H1 (cell line): Measurements from ENCODE around the gene CROCC2. TPM values are rescaled to one million over a fixed set of nuclear protein-coding genes. Genes with fewer than 3 reads are reported as not detected.

Experiments
- CTCF ChIA-PET: fragments of 300-600 bp; sonication (Branson Sonifier 250); formaldehyde crosslinking; loops from one replicate; lab custom pipeline; 2021; ENCODE audit not compliant: partially characterized antibody; lab: Charles Lee
- POLR2A ChIA-PET: fragments of 300-600 bp; sonication (Branson Sonifier 250); formaldehyde crosslinking; loops from one replicate; lab custom pipeline; 2021; ENCODE audit warnings: inconsistent platforms; ENCODE audit not compliant: partially characterized antibody; lab: Charles Lee
- DNase-seq, 2 experiments: peaks; one replicate each; pipeline versions ENCODE4 v3.0.0 to v3.0.0-alpha.2; 2010 to 2022; ENCODE audit warnings: low spot score in 2 of 2, low read depth in 1 of 2, mixed read lengths in 1 of 2
- FAIRE-seq: peaks from 2 replicates; lab custom pipeline; 2011; peaks lifted over from hg19 to GRCh38; lab: Jason Lieb, UNC
- H2AFZ ChIP-seq: 2 replicates; pipeline ENCODE4 v1.8.1; 2012; ENCODE audit warnings: low read length, inconsistent platforms
- H2AK5ac ChIP-seq: 2 replicates; pipeline ENCODE4 v1.6.1; 2013; ENCODE audit warnings: low read depth, low read length
- H2BK120ac ChIP-seq: replicated peaks from 2 replicates; pipeline ENCODE3; 2013; ENCODE audit warnings: low read depth, low read length, inconsistent platforms
- H2BK12ac ChIP-seq: 2 replicates; pipeline ENCODE4 v1.6.1; 2013; ENCODE audit warnings: low read depth, low read length
- H2BK15ac ChIP-seq: 2 replicates; pipeline ENCODE4 v1.6.1; 2013; ENCODE audit warnings: low read length
- H2BK20ac ChIP-seq: 2 replicates; pipeline ENCODE4 v1.6.1; 2013; ENCODE audit warnings: low read length
- H2BK5ac ChIP-seq: 2 replicates; pipeline ENCODE4 v1.6.1; 2013; ENCODE audit warnings: low read depth, low read length
- H3K14ac ChIP-seq: 2 replicates; pipeline ENCODE4 v1.6.1; 2013; ENCODE audit warnings: inconsistent platforms; ENCODE audit not compliant: insufficient read length
- H3K18ac ChIP-seq: 2 replicates; pipeline ENCODE4 v1.6.1; 2013; ENCODE audit warnings: low read length; ENCODE audit errors: extremely low read depth
- H3K23ac ChIP-seq: 2 replicates; pipeline ENCODE4 v1.6.1; 2013; ENCODE audit warnings: inconsistent platforms; ENCODE audit not compliant: insufficient read length
- H3K23me2 ChIP-seq: 2 replicates; pipeline ENCODE4 v1.6.1; 2013; ENCODE audit warnings: low read depth, low read length
- H3K27ac ChIP-seq: 2 replicates; pipeline ENCODE4 v1.6.1; 2011; ENCODE audit warnings: low read depth, low read length, inconsistent platforms
- H3K27me3 ChIP-seq, 4 experiments: replicated peaks in 1 of 4; 1 replicate in 1 of 4; 2 replicates in 3 of 4; pipeline versions ENCODE4 v1.6.1 to v1.8.1; 2011 to 2013; ENCODE audit warnings: low read length in 3 of 4, mild to moderate bottlenecking in 3 of 4, inconsistent platforms in 2 of 4, mixed read lengths in 2 of 4, moderate library complexity in 1 of 4; ENCODE audit not compliant: control insufficient read depth in 3 of 4, insufficient read depth in 3 of 4; ENCODE audit errors: extremely low read depth in 1 of 4
- H3K36me3 ChIP-seq, 4 experiments: 2 replicates each; pipeline versions ENCODE4 v1.6.1 to v1.8.1; 2011 to 2013; ENCODE audit warnings: mild to moderate bottlenecking in 4 of 4, low read length in 3 of 4, moderate library complexity in 2 of 4, control low read depth in 1 of 4, inconsistent platforms in 1 of 4; ENCODE audit not compliant: insufficient read depth in 4 of 4, control insufficient read depth in 2 of 4
- H3K4ac ChIP-seq: replicated peaks from 2 replicates; pipeline ENCODE3; 2013; ENCODE audit warnings: low read length, low read depth, mixed read lengths, inconsistent platforms; ENCODE audit not compliant: insufficient read length
- H3K4me1 ChIP-seq, 4 experiments: replicated peaks in 1 of 4; 1 replicate in 1 of 4; 2 replicates in 3 of 4; pipeline versions ENCODE4 v1.6.1 to v1.8.1; 2011 to 2013; ENCODE audit warnings: low read length in 3 of 4, inconsistent platforms in 2 of 4, mixed read lengths in 1 of 4; ENCODE audit not compliant: insufficient read depth in 4 of 4, control insufficient read depth in 3 of 4
- H3K4me2 ChIP-seq, 2 experiments: 2 replicates each; pipeline versions ENCODE4 v1.6.1 to v1.8.1; 2011 to 2013; ENCODE audit warnings: low read depth in 2 of 2, low read length in 2 of 2, control low read depth in 1 of 2, inconsistent platforms in 1 of 2, mild to moderate bottlenecking in 1 of 2; ENCODE audit not compliant: insufficient read depth in 1 of 2
- H3K4me3 ChIP-seq, 4 experiments: fragments of 200-600, 300-600 bp in 1 of 4; sonication (generic), shearing (Covaris generic), sonication (Bioruptor Twin) in 1 of 4; 2 replicates each; pipeline versions ENCODE4 v1.5.1 to v1.8.1; 2011 to 2016; ENCODE audit warnings: low read length in 4 of 4, low read depth in 3 of 4, control low read depth in 2 of 4, inconsistent platforms in 2 of 4, mild to moderate bottlenecking in 2 of 4, mixed read lengths in 1 of 4, moderate library complexity in 1 of 4; ENCODE audit not compliant: insufficient read depth in 2 of 4; ENCODE audit errors: extremely low read depth in 1 of 4
- H3K56ac ChIP-seq: replicated peaks from 2 replicates; pipeline ENCODE3; 2013; ENCODE audit warnings: low read depth, mild to moderate bottlenecking, mixed read lengths, low read length, inconsistent platforms; ENCODE audit not compliant: insufficient read length
- H3K79me1 ChIP-seq: 2 replicates; pipeline ENCODE4 v1.6.1; 2013; ENCODE audit warnings: low read depth, low read length, control low read depth
- H3K79me2 ChIP-seq, 2 experiments: 2 replicates each; pipeline versions ENCODE4 v1.6.1 to v1.8.1; 2012 to 2013; ENCODE audit warnings: low read length in 2 of 2, mild to moderate bottlenecking in 2 of 2, inconsistent platforms in 1 of 2; ENCODE audit not compliant: insufficient read depth in 2 of 2, control insufficient read depth in 1 of 2
- H3K9ac ChIP-seq, 4 experiments: replicated peaks in 1 of 4; 1 replicate in 1 of 4; 2 replicates in 3 of 4; pipeline versions ENCODE4 v1.6.1 to v1.8.1; 2011 to 2013; ENCODE audit warnings: low read depth in 3 of 4, low read length in 3 of 4, control low read depth in 2 of 4, mild to moderate bottlenecking in 2 of 4, moderate library complexity in 2 of 4, inconsistent platforms in 1 of 4; ENCODE audit errors: extremely low read depth in 1 of 4
- H3K9me3 ChIP-seq, 2 experiments: 2 replicates each; pipeline versions ENCODE4 v1.6.1 to v1.8.1; 2012 to 2013; ENCODE audit warnings: mild to moderate bottlenecking in 2 of 2, moderate library complexity in 2 of 2, control low read depth in 1 of 2, inconsistent platforms in 1 of 2, low read depth in 1 of 2, low read length in 1 of 2, mixed read lengths in 1 of 2; ENCODE audit not compliant: insufficient read depth in 2 of 2
- H4K20me1 ChIP-seq, 2 experiments: replicated peaks in 1 of 2; 2 replicates each; pipeline versions ENCODE3 to v1.8.1; 2011 to 2013; ENCODE audit warnings: inconsistent platforms in 2 of 2, low read length in 2 of 2, mild to moderate bottlenecking in 1 of 2; ENCODE audit not compliant: insufficient read depth in 2 of 2, control insufficient read depth in 1 of 2
- H4K5ac ChIP-seq: 2 replicates; pipeline ENCODE4 v1.6.1; 2013; ENCODE audit warnings: low read length, low read depth, mixed read lengths, inconsistent platforms; ENCODE audit not compliant: insufficient read length
- H4K8ac ChIP-seq: 2 replicates; pipeline ENCODE4 v1.8.0; 2013; ENCODE audit warnings: mild to moderate bottlenecking, moderate library complexity, low read length, inconsistent platforms; ENCODE audit not compliant: insufficient read depth; ENCODE audit errors: extremely low read depth
- H4K91ac ChIP-seq: replicated peaks from 2 replicates; pipeline ENCODE3; 2013; ENCODE audit warnings: low read length, mixed read lengths, inconsistent platforms; ENCODE audit not compliant: insufficient read length
- BCL11A ChIP-seq, 2 experiments: IDR thresholded peaks; one replicate each; pipeline ENCODE4 v1.6.1; 2011; ENCODE audit warnings: low read depth in 2 of 2, low read length in 2 of 2, mild to moderate bottlenecking in 2 of 2
- CHD2 ChIP-seq: IDR thresholded peaks from 2 replicates; pipeline ENCODE4 v1.6.1; 2012; ENCODE audit warnings: low read length, improper control_type of control experiment
- GTF2F1 ChIP-seq: IDR thresholded peaks from 2 replicates; pipeline ENCODE4 v1.6.1; 2012; ENCODE audit warnings: low read depth, low read length, improper control_type of control experiment, borderline replicate concordance
- KDM1A ChIP-seq: fragments of 200-600, 300-600 bp; sonication (generic); IDR thresholded peaks from 2 replicates; pipeline ENCODE4 v1.7.1; 2016; ENCODE audit warnings: mild to moderate bottlenecking, low read length, borderline replicate concordance
- PHF8 ChIP-seq: fragments of 200-600 bp; sonication (generic); conservative IDR thresholded peaks from 2 replicates; pipeline ENCODE4 v1.7.1; 2012; ENCODE audit warnings: low read depth, mild to moderate bottlenecking, inconsistent platforms, low read length, moderate library complexity
- POLR2AphosphoS5 ChIP-seq: IDR thresholded peaks from 2 replicates; pipeline ENCODE4 v1.6.1; 2011; ENCODE audit warnings: low read depth, low read length
- RNF2 ChIP-seq: fragments of 200-900, 300-1000 bp; sonication (generic); IDR thresholded peaks from 2 replicates; pipeline ENCODE4 v1.7.1; 2016; ENCODE audit warnings: borderline replicate concordance, low read depth, mild to moderate bottlenecking, antibody characterized with exemption, low read length; ENCODE audit not compliant: poor library complexity, severe bottlenecking; ENCODE audit errors: missing control alignments
- SAP30 ChIP-seq: fragments of 300-600 bp; sonication (generic); IDR thresholded peaks from 2 replicates; pipeline ENCODE4 v1.7.1; 2012; ENCODE audit warnings: low read length, moderate library complexity, mild to moderate bottlenecking, inconsistent platforms; ENCODE audit not compliant: insufficient read depth, insufficient replicate concordance
- SP1 ChIP-seq: IDR thresholded peaks from 2 replicates; pipeline ENCODE4 v1.6.1; 2011; ENCODE audit warnings: low read depth, low read length
- SP4 ChIP-seq: IDR thresholded peaks from 2 replicates; pipeline ENCODE4 v1.6.1; 2012; ENCODE audit warnings: low read length, inconsistent platforms
- TAF1 ChIP-seq: IDR thresholded peaks from 2 replicates; pipeline ENCODE4 v1.6.1; 2011; ENCODE audit warnings: mild to moderate bottlenecking, low read depth, low read length
- TAF7 ChIP-seq: optimal IDR thresholded peaks from 2 replicates; pipeline ENCODE3; 2011; ENCODE audit warnings: low read depth, mild to moderate bottlenecking, inconsistent platforms, low read length, moderate library complexity, borderline replicate concordance
- TBP ChIP-seq: IDR thresholded peaks from 2 replicates; pipeline ENCODE4 v1.6.1; 2011; ENCODE audit warnings: low read depth, low read length, improper control_type of control experiment
- WGBS, 2 experiments: shearing (Covaris generic) in 1 of 2; methylation state at CpG; one replicate each; pipeline versions ENCODE4 v1.1.6 to v1.1.7; 2013 to 2015; ENCODE audit warnings: low lambda C conversion rate in 2 of 2, mixed read lengths in 2 of 2, inconsistent platforms in 1 of 2, low coverage in 1 of 2, missing lambda C conversion rate in 1 of 2; ENCODE audit not compliant: insufficient replicate concordance in 2 of 2, insufficient coverage in 1 of 2, insufficient read length in 1 of 2; ENCODE audit errors: extremely low coverage in 1 of 2, missing lambda C conversion rate in 1 of 2; 5-methylcytosine and 5-hydroxymethylcytosine counted together
- polyA plus RNA-seq, 7 experiments: library from polyadenylated mRNA; depleted of rRNA in 3 of 7; stranded (reverse) in 5 of 7; unstranded in 2 of 7; fragments of >200 nt in 5 of 7; fragments of 200-250 nt in 2 of 7; gene quantifications; 1 replicate in 5 of 7; 2 replicates in 1 of 7; 4 replicates in 1 of 7; pipeline versions ENCODE4 v1.2.1 to v1.2.3, GENCODE V29; 2011 to 2013; ENCODE audit warnings: missing spikeins in 2 of 7, mixed read lengths in 2 of 7
- total RNA-seq: library from RNA; stranded (reverse); fragmentation: NEBNext Ultra II Directional; extraction: Animal tissue kit (Norgen Biotek cat#: 25700); gene quantifications from 2 replicates; pipeline ENCODE4 v1.2.1, GENCODE V29; 2021

The CROCC2 gene
- total and polyA plus RNA-seq, 2 of the 8 experiments (the other 6 are each of a cell fraction or from before 2014, with no cell fraction given) = not detected

DNA sequence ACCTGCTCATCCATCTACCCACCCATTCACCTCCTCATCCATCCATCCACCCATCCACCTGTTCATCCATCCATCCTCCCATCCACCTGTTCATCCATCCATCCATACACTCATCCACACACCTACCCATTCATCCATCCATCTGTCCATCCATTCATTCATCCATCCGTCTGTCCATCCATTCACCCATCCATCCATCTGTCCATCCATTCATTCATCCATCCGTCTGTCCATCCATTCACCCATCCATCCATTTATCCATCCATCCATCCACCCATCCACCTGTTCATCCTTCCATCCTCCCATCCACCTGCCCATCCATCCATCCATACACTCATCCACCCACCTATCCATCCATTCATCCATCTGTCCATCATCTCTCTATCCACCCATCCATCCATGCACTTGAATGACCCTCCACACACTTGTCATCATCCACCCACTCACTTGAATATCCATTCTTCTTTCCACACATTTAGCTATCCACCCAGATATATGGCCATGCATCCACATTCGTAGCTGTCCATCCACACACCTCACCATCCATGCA, 45.0 kb downstream of the CROCC2 start:
- ChIA-PET CTCF (interaction anchor here (0.9 kb wide), 1 partner anchor 18 kb away, joined by 3 read pairs; no protein-coding TSS in a partner anchor), POLR2A (no interaction called here)
- Histone ChIP-seq H2BK5ac (no peak overlapping the region), H3K27ac (no peak overlapping the region), H4K91ac (no peak overlapping the region), H4K20me1 (peaks cover 0 to 8% of the 10 kb centered on the region in 2 experiments), H3K14ac (no peak overlapping the region), H3K4me2 (no peak overlapping the region), H2BK120ac (no peak overlapping the region), H2BK15ac (no peak overlapping the region), H2AK5ac (0 out of 2 replicates have a peak overlapping the region, but pooled peaks have one; percentile 6), H3K4me1 (peaks cover 0 to 4% (median under 1%) of the 10 kb centered on the region in 4 experiments; a peak in 3 of 7 replicates), H2BK20ac (no peak overlapping the region), H3K9ac (no peak overlapping the region), H3K23ac (no peak overlapping the region), H2AFZ (no peak overlapping the region), H3K18ac (no peak overlapping the region), H3K27me3 (no peaks in the 10 kb centered on the region), H4K8ac (no peak overlapping the region), H3K9me3 (no peaks in the 10 kb centered on the region; a peak in 1 of 4 replicates), H2BK12ac (no peak overlapping the region), H3K4ac (no peak overlapping the region), H3K4me3 (no peak overlapping the region), H3K79me1 (no peaks in the 10 kb centered on the region), H3K56ac (no peak overlapping the region), H3K36me3 (no peaks in the 10 kb centered on the region), H3K79me2 (no peaks in the 10 kb centered on the region), H3K23me2 (peaks cover 13% of the 10 kb centered on the region; the same call in 1 of the 2 replicates), H4K5ac (no peak overlapping the region)
- FAIRE-seq (no peak), DNase-seq (no peak)
- TF ChIP-seq TAF7 (no peak), SP1 (no peak), POLR2AphosphoS5 (no peak), SAP30 (no peak), RNF2 (no peak), KDM1A (no peak), TBP (no peak), PHF8 (no peak), TAF1 (no peak), CHD2 (no peak), BCL11A (IDR thresholded peaks at IDR 0.05; ENCODE audit: low read depth in 2 of 2, low read length in 2 of 2) (no peak), SP4 (no peak), GTF2F1 (no peak)
- 86% methylated on average over 3 of the region's 3 CpGs; no CpG with 5 or more reads in 1 of the 2 experiments for WGBS, 2 experiments
